ENCODE results near the gene PDE6H.

The PDE6H gene

GRCh38 chr12:15013634-15014179 lies 40.9 kb downstream of the PDE6H start:
- H3K4me1 ChIP-seq (ENCODE audit: insufficient read depth, low read length, poor library complexity, severe bottlenecking), result no peaks in the 10 kb centered on the region
- no peaks in the 10 kb centered on the region for H3K9me3 ChIP-seq (ENCODE audit: insufficient read depth, low read depth, low read length)
- no peak overlapping the region for H3K4me3 ChIP-seq (ENCODE audit: low read length, poor library complexity, severe bottlenecking)
- H3F3A ChIP-seq (ENCODE audit: low read depth), result no peaks in the 10 kb centered on the region
- no peaks in the 10 kb centered on the region for H3K9me2 ChIP-seq (replicated peaks; ENCODE audit: low read depth, low read length)
- H3K36me3 ChIP-seq (ENCODE audit: insufficient read depth, low read length), result no peaks in the 10 kb centered on the region
- H2AFZ ChIP-seq (ENCODE audit: low read length), result peak overlapping the region; percentile 25; the same call in 1 of the 2 replicates
- H4K20me1 ChIP-seq (ENCODE audit: insufficient read depth, low read length, poor library complexity, severe bottlenecking), result no peaks in the 10 kb centered on the region
- no peaks in the 10 kb centered on the region for H3K27me3 ChIP-seq (ENCODE audit: insufficient read depth, low read length, poor library complexity, severe bottlenecking)
- H3K4me2 ChIP-seq (ENCODE audit: low read depth, low read length, poor library complexity, severe bottlenecking), result no peak overlapping the region
- no peak overlapping the region for H3K9ac ChIP-seq (ENCODE audit: low read depth, low read length, poor library complexity, severe bottlenecking)
- no peaks in the 10 kb centered on the region for H3K79me2 ChIP-seq (ENCODE audit: insufficient read depth, low read length)
- no peak for TF ChIP-seq EZH2phosphoT487 (IDR thresholded peaks at IDR 0.05; ENCODE audit: borderline replicate concordance)
- TF ChIP-seq CTCF (conservative IDR thresholded peaks at IDR 0.05; ENCODE audit: low read length), result no peak

- no peaks in the 10 kb centered on the region for H3K9me3 ChIP-seq (ENCODE audit: insufficient read depth, low read depth, low read length)
- no peak overlapping the region for H3K9ac ChIP-seq (ENCODE audit: low read depth, low read length, poor library complexity, severe bottlenecking)
- H3K79me2 ChIP-seq (ENCODE audit: insufficient read depth, low read length), result no peaks in the 10 kb centered on the region
- H3K9me2 ChIP-seq (replicated peaks; ENCODE audit: low read depth, low read length), result no peaks in the 10 kb centered on the region
- no peaks in the 10 kb centered on the region for H4K20me1 ChIP-seq (ENCODE audit: insufficient read depth, low read length, poor library complexity, severe bottlenecking)
- no peak overlapping the region for H3K4me2 ChIP-seq (ENCODE audit: low read depth, low read length, poor library complexity, severe bottlenecking)
- H3F3A ChIP-seq (ENCODE audit: low read depth), result no peaks in the 10 kb centered on the region
- no peak for TF ChIP-seq EZH2phosphoT487 (IDR thresholded peaks at IDR 0.05; ENCODE audit: borderline replicate concordance)
- no peak for TF ChIP-seq CTCF (conservative IDR thresholded peaks at IDR 0.05; ENCODE audit: low read length)
- H3K27me3 ChIP-seq (ENCODE audit: insufficient read depth, low read length, poor library complexity, severe bottlenecking), result no peaks in the 10 kb centered on the region
- H3K36me3 ChIP-seq (ENCODE audit: insufficient read depth, low read length), result no peaks in the 10 kb centered on the region
- H2AFZ ChIP-seq (ENCODE audit: low read length), result no peak overlapping the region
- H3K4me3 ChIP-seq (ENCODE audit: low read length, poor library complexity, severe bottlenecking), result no peak overlapping the region
- H3K4me1 ChIP-seq (ENCODE audit: insufficient read depth, low read length, poor library complexity, severe bottlenecking), result no peaks in the 10 kb centered on the region
Observed at GRCh38 chr12:15014708-15015107, 41.9 kb downstream of the PDE6H start.

- H3F3A ChIP-seq (ENCODE audit: low read depth), result no peaks in the 10 kb centered on the region
- TF ChIP-seq CTCF (conservative IDR thresholded peaks at IDR 0.05; ENCODE audit: low read length), result no peak
- no peak for TF ChIP-seq EZH2phosphoT487 (IDR thresholded peaks at IDR 0.05; ENCODE audit: borderline replicate concordance)
- H2AFZ ChIP-seq (ENCODE audit: low read length), result no peak overlapping the region
Observed at GRCh38 chr12:15015121-15015520, 42.3 kb downstream of the PDE6H start.

More at GRCh38 chr12:15015121-15015520, 42.3 kb downstream of the PDE6H start:
- no peaks in the 10 kb centered on the region for H3K9me3 ChIP-seq (ENCODE audit: insufficient read depth, low read depth, low read length)
- no peaks in the 10 kb centered on the region for H3K4me1 ChIP-seq (ENCODE audit: insufficient read depth, low read length, poor library complexity, severe bottlenecking)
- H3K9me2 ChIP-seq (replicated peaks; ENCODE audit: low read depth, low read length), result no peaks in the 10 kb centered on the region
- no peaks in the 10 kb centered on the region for H3K79me2 ChIP-seq (ENCODE audit: insufficient read depth, low read length)
- no peak overlapping the region for H3K9ac ChIP-seq (ENCODE audit: low read depth, low read length, poor library complexity, severe bottlenecking)
- H4K20me1 ChIP-seq (ENCODE audit: insufficient read depth, low read length, poor library complexity, severe bottlenecking), result no peaks in the 10 kb centered on the region
- no peak overlapping the region for H3K4me2 ChIP-seq (ENCODE audit: low read depth, low read length, poor library complexity, severe bottlenecking)
- no peaks in the 10 kb centered on the region for H3K36me3 ChIP-seq (ENCODE audit: insufficient read depth, low read length)
- H3K27me3 ChIP-seq (ENCODE audit: insufficient read depth, low read length, poor library complexity, severe bottlenecking), result no peaks in the 10 kb centered on the region
- no peak overlapping the region for H3K4me3 ChIP-seq (ENCODE audit: low read length, poor library complexity, severe bottlenecking)

Measured in Loucy (cell line).